Prostate gland (tissue), 2 donors: Measurements from ENCODE around the gene SBF2.

ENCODE experiments used
- CTCF ChIP-seq, 4 experiments: fragments of 200-600 bp in 2 of 4; fragments of 450-650 bp in 2 of 4; sonication (generic) in 2 of 4; IDR thresholded peaks; 1 replicate in 3 of 4; 2 replicates in 1 of 4; pipeline ENCODE4 v1.5.1; 2016 to 2019; ENCODE audit warnings: antibody characterized with exemption in 4 of 4, mild to moderate bottlenecking in 2 of 4, moderate library complexity in 2 of 4
- POLR2A ChIP-seq: fragments of 450-650 bp; IDR thresholded peaks from one replicate; pipeline ENCODE4 v1.6.1; 2016; ENCODE audit warnings: antibody characterized with exemption, mild to moderate bottlenecking
- POLR2AphosphoS5 ChIP-seq: sonication (generic); formaldehyde crosslinking; IDR thresholded peaks from one replicate; pipeline ENCODE4 v1.6.1; 2017; ENCODE audit warnings: antibody characterized with exemption

GRCh38 chr11:9972989-9973388, 321.0 kb downstream of the SBF2 start:
- TF ChIP-seq CTCF (IDR thresholded peaks at IDR 0.05) (peak; percentile 23 to 86 (median 68)), POLR2A (no peak), POLR2AphosphoS5 (peak; percentile 58)
